ENCODE measurements around the gene ZNF343.
"Not testable (repeated sequence)": the region's sequence is repeated elsewhere in the genome, so short reads cannot be mapped to it uniquely, and the experiment has no call there.

Gene ZNF343

DNA sequence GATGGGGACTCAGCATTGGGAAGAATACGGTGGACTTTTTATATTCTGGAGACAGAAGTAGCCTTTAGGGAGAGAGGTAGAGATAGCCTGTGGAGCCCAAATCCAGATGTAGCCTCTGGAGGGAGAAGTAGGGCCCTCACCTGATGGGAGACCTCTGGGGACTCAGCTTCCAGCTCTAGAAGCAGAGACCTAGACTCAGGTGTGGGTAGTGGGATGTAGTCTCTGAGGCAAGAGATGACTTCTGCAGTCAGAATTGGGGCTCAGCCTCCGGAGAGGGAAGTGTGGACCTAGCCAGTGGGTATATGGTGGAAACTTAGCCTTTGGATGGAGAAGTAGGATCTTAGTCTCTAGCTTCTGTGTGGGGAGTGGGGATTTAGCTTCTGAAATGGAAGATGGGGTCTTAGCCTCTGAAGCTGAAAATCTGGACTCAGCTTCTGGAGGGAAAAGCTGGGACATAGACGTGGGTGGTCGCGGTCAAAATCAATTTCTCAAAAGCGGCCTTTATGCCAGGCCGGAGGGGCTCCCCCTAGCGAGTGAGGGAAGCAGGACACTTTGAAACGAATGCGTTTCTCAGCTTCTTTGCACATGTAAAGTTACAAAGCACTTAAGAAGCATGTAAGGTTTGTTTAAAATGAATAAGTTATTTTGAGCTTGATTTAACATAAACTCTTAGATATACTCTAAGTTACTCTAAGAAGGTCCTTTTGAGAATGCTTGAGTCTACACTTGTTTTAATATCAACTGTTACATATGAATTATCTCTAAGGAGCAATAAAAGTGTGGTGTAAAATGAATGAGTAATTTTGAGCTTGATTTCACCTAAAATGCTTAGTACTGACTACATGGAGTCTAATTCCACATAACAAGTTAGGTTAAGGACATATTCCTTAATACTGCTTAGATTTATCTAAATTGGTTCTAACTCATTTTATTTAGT, 12.9 kb upstream of the ZNF343 start:
- peak; percentile 64 for DNase-seq

DNA sequence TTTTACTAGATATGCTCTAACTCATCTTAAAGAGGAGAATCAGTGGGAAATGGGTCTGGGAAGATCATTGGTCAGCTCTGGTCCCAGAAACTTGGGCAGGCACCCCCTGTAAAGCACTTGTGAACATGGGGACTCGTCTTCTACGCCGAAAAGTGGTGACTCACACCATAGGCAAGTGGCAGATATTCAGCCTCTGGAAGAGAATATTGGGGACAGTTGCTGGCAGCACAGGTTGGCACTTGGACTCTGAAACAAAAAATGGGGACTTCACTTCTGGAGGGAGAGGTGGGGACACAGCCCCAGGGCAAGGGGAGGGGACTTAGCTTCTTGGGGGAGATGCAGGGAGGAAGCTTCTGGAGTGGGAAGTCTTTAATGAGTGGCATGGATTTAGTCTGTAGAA, 11.9 kb upstream of the ZNF343 start:
- no peak for DNase-seq

DNA sequence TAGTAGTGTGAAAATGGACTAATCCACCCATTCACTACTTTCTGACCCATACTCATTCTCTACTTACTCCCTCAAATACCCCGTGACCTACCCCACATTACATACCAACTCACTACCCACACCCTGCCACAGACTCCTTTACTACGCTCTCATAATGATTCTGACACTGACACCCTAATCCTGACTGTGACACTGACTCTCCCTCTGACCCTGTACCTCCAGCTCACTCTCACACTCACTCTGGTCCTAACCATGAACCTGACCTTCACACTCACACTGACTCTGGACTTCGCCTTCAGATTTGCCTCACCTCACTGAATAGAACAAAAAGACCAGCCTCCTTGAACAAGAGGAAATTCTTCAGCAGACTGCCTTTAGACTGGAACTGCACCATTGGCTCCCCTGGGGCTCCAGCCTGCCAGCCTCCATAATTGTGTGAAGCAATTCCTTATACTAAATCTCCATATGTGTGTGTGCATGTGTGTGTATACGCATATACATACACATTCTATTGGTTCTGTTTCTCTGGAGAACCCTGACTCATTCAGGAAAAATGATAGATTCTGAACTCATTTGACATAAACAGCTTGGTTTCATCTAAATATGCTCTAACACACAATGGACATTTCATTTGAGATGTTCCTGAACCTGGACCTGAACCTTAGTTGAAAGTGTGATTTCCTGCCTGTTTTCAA, 10.5 kb upstream of the ZNF343 start:
- DNase-seq: no peak

DNA sequence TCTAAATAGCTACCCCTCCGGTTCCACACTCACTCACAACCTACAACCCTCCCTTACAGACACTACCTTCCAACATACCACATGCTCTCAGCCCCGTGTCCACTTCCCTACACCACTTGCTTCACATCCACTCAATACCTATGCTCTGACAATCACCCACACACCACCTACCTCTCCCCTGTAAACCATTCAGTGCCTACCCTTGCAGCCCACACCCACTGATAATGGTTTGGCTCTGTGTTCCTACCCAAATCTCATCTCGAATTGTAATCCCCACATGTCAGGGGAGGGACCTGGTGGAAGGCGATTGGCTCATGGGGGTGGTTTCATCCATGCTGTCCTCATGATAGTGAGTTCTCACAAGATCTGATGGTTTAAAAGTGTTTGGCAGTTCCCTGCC, 9.8 kb upstream of the ZNF343 start:
- DNase-seq: no peak

DNA sequence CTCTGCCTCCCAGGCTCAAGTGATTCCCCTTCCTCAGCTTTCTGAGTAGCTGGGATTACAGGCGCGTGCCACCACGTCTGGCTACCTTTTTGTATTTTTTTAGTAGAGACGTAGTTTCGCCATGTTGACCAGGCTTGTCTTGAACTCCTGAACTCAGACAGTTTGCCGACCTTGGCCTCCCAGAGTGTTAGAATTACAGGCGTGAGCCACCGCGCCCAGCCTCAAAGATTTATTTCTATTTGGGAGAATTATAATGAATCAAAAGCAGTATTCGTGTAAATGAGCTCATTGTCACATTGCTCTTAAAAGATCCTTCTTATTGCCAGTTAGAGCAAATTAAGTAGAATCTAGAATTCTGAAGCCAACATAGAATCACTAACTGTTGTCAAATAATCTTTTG, 9.4 kb upstream of the ZNF343 start:
- DNase-seq: no peak

DNA sequence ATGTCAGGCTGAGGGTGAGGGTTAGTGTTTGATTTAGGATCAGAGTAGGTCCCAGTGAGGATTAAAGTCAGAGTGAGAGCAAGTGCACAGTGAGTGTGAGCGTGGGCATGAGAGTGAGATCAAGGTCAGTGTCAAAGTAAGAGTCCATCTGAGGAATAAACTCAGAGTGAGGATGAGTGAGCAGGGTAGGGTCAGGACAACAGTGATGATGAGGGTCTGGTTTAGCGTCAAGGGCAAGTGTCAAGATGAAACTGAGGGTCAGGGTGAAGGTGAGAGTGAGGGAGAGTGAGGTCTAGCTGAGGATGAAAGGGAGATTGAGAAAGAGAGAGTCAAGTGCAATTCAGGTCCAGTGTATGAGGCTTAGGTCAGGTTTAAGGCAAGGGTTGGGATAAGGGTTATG, 7.7 kb upstream of the ZNF343 start:
- DNase-seq: no peak

DNA sequence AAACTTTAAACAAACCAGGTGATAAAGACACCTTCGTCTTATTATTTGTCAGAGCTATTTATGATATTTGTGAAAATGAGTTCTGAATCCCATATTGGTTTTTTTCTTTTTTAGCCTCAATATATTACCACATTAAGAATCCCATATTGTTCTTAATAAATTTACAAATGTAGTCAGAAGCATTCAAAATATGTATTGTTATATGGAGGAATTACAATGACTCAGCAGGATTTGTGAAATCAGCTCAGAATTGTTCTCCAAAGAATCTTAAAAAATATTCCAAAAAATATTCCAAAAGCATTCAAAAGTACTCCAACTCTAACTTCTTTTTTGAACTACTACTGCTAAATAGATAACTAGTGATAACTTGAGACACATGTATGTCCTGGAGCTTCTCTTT, 6.5 kb upstream of the ZNF343 start:
- DNase-seq: no peak

DNA sequence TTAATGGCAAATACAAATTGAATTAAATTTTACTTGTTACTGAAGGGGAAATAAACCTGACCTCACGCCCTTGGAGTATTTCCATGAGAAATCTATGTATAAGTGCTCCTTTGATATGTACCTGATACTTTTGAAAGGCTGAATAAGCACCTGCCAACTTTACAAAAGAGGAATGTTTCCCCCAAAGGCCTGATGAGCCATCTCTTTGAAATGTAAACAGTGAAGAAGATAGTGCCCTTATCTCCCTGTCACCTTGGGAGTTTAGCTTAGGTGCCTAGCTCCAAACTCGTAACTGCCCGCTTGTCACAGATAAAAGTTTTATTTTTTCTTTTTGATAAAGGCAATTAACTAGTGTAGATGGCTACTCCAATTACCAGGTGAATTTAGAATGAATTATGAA, 1.1 kb upstream of the ZNF343 start:
- DNase-seq: no peak

DNA sequence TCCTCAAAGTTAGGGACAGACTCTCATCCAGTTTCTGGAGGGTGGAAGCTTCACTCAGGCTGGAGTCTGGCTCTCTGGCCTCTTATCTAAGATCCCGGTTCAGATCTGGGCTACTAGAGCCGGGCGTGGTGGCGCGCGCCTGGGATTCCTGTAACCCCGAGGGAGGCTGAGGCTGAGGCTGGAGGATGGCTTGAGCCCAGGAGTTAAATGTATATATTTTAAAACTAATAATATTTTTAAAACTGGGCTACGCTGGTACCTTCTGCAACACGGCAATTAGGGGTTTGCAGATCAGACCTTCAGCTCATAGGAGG, 710 bp upstream of the ZNF343 start:
- DNase-seq: no peak

DNA sequence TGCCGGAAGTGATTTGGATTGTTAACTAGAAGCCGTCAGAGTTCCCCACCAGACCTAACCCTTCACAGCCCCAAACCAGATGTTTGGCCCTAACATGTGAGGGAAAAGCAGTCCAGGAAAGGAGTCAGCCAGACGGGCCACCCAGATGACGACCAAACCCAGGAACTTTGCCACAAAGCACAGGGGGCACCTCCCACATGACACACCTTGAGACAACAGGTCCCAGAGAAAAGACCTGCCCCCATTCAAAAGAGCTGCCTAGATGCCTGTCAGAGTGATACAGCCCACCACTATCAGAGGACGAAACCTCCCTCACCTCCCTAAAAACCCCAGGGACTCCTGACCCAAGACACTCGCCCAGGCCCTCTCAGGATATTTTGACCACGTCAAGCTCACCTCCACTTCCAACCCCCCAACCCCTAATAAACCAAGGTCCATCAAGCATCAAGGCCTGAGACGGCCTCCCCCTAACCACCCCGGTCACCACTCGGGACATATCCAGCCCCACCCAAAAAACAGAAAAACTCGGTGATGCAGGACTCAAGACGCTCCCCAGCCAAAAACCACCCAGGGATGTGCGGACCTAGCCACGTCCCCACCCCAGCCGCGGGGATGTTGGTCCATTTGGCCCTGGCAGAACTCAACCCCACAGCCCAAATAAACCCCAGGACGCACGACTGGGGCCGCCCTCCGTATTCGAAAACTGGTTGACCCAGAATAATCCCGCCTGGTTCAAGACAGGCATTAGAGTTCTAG, 662 bp downstream of the ZNF343 start:
- no peak for DNase-seq

DNA sequence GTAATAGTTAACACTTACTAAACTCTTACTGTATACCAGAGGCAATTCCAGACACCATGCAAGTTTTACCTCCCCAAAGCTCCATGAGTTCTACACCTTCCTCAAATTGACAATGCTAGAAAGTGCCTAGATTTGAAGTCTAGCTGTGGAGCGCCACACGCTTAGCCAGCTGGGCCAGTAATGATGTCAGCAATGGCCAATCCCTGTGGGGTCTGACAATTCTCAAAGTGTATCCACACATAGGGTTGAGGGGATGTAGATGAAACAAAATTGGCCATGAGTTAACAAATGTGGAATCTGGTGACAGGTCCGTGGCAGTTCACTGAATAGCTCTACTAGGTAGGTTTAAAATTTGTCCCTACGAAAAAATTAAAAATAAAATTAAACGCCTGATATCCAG, 1.3 kb downstream of the ZNF343 start:
- no peak for DNase-seq

DNA sequence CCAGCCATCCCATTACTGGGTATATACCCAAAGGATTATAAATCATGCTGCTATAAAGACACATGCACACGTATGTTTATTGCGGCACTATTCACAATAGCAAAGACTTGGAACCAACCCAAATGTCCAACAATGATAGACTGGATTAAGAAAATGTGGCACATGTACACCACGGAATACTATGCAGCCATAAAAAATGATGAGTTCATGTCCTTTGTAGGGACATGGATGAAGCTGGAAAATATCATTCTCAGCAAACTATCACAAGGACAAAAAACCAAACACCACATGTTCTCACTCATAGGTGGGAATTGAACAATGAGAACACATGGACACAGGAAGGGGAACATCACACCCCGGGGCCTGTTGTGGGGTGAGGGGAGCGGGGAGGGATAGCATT, 2.3 kb downstream of the ZNF343 start:
- DNase-seq: not testable (repeated sequence)

DNA sequence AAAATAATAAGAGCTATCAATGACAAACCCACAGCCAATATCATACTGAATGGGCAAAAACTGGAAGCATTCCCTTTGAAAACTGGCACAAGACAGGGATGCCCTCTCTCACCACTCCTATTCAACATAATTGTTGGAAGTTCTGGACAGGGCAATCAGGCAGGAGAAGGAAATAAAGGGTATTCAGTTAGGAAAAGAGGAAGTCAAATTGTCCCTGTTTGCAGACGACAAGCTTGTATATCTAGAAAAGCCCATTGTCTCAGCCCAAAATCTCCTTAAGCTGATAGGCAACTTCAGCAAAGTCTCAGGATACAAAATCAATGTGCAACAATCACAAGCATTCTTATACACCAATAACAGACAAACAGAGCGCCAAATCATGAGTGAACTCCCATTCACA, 3.9 kb downstream of the ZNF343 start:
- not testable (repeated sequence) for DNase-seq

DNA sequence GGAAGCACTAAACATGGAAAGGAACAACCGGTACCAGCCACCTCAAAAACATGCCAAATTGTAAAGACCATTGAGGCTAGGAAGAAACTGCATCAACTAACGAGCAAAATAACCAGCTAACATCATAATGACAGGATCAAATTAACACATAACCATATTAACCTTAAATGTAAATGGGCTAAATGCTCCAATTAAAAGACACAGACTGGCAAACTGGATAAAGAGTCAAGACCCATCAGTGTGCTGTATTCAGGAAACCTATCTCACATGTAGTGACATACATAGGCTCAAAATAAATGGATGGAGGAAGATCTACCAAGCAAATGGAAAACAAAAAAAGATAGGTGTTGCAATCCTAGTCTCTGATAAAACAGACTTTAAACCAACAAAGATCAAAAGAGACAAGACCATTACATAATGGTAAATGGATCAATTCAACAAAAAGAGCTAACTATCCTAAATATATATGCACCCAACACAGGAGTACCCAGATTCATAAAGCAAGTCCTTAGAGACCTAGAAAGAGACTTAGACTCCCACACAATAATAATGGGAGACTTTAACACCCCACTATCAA, 5.8 kb downstream of the ZNF343 start:
- DNase-seq: not testable (repeated sequence)

DNA sequence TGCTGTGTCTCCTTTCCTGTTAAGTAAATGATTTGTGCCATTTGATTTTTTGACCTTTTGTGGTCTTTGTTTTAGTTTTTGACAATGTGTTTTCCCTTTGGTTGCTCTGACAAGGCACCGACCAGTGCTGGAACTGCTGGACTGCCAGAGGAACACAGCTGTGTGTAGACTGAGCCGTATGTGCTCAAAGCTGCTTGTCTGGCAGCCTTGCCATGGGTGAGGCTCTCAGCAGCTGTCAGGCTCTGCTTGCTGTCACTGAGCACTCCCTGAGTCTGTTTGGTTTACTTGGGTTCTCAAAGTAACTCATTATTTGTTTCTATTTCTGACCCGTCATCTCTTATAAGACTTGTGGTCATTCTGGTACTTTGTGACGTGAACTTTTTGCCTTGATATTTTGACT, 23.1 kb downstream of the ZNF343 start:
- DNase-seq: no peak

DNA sequence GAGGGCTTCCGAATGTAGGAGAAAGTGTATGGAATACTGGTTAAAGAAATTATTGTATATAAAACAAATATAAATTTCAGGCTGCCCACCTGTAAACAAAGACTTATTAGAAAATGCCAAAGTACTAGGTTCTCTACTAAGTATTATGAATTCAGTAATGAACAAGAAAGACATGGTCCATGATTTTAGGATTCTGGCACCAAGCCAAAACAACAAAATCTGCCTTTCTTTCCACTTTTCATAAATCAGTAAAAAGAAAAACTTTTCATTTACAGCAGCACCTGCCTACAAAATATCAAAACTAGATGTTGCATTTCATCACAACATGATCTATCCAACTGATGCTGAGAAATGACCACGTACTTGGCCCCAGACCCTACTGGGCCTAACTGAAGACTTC, 23.6 kb downstream of the ZNF343 start:
- no peak for DNase-seq

DNA sequence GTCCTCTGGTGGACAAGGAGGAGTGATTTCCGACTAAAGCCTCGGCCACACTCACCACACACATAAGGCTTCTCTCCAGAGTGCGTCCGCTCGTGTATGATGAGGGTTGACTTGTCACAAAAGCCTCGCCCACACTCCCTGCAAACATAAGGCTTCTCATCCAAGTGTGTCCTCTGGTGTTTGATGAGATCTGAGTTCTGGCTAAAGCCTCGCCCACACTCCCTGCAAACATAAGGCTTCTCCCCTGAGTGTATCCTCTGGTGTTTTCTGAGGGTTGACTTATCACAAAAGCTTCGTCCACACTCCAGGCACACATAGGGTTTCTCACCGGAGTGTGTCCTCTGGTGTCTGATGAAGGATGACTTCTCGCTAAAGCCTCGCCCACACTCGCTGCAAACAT, 25.2 kb downstream of the ZNF343 start:
- no peak for DNase-seq

DNA sequence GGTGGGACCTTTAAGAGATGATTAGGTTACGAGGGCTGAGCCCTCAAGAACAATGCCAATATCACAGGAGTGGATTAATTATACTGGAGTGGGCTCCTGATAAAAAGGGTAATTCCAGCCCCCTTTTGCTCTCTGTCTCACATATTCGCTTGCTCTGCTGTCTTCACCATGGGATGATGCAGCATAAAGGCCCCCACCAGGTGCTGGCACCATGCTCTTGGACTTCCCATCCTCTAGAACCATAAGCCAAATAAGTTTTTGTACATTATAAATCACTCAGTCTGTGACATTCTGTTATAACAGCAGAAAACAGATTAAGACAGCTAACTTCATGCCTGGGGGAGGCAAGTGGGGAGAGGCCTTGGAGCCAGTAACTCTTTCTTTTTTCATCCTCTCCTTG, 28.3 kb downstream of the ZNF343 start:
- DNase-seq: no peak

DNA sequence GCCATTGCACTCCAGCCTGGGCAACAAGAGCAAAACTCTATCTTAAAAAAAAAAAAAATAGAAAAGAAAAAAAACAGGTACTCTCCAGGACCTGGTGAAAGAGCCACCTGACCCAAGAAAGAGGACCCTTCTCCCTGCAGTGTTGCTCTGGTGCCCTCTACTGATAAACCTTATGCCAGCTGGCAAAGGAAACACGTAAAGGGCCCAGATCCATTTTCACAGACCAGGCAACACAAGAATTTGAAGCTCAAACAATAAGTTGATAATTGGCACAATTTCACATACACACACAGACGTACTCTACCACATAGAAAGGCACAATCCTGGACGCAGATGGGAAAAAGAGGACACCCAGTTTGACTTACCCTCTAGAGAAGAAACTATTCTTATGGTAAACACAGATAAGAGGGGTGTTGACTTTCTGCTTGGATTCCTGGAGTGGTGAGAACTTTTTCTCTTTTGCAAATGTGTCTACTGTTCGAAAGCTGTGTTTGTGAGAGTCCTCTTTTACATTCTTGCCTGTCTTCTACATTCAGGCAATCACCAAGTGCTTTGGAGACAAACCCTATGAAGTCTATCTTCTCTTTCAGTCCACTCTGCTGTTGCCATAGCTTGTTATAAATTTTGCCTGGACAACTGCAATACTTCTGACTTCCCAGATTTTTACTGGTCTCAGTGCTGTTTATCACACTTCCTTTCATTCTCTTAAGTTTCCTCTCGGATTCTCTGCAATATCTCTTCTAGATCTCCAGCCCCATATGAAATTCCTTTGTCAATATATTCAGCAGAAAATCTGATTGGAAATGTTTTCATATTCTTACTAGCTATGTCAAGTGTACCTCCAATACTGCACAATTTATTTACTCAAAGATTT, 31.7 kb downstream of the ZNF343 start:
- no peak for DNase-seq

DNA sequence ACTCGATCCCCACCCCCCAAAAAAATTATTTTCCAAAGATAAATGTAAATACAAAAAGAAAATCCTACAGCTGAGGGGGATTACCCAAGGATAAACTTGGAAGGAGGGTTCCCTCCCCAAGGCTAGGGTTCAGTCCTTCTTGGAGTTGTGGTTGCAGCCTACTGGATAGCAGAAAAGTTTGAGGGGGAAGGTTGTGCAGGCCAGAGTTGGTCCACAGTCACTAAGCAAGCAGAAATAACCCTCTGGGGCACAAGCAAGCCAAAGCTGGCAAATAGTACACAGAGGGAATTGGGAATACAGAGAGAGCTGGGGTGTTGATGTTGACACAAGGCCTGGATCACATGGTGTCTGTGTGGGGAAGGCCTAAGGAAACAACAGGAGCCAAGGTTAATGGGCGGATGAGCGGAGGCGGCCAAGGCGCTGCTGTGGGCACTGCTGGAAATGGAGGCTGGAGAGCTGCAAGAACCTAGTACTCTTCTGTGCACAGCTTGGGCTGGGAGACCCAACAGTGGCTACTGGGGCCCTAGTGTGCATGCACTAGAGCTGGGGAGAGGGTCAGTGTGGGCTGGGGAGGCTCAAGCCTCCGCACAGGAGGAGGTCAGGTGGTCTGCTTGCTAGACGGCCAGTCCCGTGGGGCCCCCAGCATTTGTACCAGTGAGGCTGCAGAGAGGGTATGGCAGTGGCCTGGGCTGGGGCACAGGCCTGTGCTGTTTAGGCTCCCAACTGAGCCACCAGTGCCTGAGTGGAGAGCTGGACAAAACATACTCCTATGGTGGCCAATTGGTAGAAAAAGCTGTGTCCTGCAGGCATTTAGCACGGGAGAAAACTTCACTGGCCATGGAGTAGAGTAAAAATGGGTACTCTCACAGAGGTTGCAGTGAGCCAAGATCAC, 32.6 kb downstream of the ZNF343 start:
- no peak for DNase-seq

DNA sequence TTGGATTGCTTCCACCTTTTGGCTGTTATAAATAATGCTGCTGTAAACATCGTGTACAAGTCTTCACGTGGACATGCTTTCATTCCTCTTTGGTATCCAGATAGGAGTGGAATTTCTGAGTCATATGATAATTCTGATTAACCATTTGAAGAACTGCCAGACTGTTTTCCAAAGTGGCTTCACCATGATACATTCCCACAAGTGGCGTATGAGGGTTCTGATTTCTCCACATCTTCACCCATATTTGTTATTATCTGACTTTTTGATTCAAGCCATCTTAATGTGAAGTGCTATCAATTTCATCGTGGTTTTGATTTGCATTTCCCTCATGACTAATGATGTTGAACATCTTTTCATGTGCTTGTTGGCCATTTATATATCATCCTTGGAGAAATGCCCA, 35.2 kb downstream of the ZNF343 start:
- no peak for DNase-seq

All from NCI-H748 treated with DMSO at 0.1 percent for 48 hours (cell line).